Embryonic facial prominence (tissue), 1 donor: ENCODE measurements around the gene CELSR2.

ENCODE experiments used
- DNase-seq: peaks from one replicate; pipeline ENCODE4 v3.0.0-alpha.2; 2016; ENCODE audit errors: extremely low spot score

The CELSR2 gene

DNA sequence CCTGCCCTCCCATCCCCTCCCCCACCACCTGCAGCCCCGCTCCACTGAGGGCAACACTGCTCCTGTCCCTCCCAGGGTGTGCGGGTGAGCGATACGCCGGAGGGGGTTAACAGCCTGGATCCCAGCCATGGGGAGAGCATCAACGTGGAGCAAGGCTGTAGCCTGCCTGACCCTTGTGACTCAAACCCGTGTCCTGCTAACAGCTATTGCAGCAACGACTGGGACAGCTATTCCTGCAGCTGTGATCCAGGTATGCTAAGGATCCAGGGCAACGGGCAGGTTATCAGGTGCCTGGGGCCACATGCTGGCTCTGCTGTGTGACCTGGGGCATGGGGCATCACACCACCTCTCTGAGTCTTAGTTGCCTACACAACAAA lies 15.0 kb downstream of the CELSR2 start:
- DNase-seq = no peak

DNA sequence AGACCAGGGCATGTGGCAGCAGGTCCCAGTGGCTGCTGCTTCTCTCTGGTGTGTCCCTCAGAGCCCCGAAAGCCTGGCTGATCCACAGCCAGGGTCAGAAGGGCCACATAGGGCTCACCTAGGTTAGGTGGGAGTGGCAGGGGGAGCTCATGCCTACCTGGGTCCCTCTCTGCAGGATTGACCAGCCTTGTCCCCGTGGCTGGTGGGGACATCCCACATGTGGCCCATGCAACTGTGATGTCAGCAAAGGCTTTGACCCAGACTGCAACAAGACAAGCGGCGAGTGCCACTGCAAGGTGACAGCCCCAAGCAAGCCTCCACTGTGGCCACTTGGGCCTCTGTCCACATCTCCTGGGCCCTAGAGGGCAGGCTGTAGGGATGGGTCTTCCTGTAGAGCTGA lies 15.7 kb downstream of the CELSR2 start:
- no peak for DNase-seq

DNA sequence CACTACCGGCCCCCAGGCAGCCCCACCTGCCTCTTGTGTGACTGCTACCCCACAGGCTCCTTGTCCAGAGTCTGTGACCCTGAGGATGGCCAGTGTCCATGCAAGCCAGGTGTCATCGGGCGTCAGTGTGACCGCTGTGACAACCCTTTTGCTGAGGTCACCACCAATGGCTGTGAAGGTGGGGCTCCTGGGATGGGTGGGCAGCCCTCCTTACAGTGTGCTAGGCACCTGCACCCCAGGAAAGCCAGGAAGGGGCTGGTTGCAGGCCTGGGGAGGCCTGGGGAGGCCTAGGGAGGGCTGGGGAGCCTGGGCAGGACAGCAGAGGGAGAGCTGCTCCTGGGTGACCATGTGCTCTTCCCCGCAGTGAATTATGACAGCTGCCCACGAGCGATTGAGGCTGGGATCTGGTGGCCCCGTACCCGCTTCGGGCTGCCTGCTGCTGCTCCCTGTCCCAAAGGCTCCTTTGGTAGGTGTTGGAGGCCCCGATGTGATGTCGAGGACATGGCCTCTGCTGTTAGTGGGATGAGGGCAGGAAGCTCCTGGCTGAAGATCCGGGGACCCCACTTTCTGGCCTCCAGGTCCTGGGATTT lies 16.5 kb downstream of the CELSR2 start:
- no peak for DNase-seq

DNA sequence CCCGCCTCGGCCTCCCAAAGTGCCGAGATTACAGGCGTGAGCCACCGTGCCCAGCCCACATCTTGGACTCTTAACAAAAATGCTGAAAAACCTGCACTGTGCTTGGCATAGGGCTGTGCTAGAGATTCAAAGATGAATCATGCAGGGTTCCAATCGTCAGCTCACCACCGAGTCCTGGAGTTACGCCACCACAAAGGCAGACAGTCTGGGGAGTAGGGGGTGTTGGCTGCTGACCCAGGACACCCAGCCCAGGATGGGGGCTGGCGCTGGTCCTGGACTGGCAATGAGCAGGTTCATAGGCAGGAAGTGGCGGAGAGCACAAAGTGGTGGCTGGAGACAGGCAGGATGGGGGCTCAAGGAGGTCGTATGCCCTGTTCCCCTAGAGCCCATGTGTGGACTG lies 17.6 kb downstream of the CELSR2 start:
- DNase-seq = no peak

DNA sequence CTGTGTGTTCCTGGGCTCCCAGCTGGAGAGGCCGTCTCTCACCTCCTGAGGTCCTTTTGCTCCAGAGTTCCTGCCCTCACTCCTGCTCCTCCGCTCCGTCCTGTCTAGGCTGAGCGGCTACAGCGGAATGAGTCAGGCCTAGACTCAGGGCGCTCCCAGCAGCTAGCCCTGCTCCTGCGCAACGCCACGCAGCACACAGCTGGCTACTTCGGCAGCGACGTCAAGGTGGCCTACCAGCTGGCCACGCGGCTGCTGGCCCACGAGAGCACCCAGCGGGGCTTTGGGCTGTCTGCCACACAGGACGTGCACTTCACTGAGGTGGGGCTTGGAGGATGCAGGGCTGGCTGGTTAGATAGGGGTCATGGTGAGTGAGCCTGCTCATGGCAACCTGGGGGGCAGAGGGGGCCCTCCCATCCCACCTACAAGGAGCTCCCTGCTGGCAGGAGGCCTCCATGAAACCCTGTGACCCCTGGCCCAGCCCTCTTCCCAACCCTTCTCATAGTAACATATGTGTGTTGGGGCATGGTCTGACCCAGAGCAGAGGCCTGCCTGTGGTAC lies 18.5 kb downstream of the CELSR2 start:
- DNase-seq = no peak

DNA sequence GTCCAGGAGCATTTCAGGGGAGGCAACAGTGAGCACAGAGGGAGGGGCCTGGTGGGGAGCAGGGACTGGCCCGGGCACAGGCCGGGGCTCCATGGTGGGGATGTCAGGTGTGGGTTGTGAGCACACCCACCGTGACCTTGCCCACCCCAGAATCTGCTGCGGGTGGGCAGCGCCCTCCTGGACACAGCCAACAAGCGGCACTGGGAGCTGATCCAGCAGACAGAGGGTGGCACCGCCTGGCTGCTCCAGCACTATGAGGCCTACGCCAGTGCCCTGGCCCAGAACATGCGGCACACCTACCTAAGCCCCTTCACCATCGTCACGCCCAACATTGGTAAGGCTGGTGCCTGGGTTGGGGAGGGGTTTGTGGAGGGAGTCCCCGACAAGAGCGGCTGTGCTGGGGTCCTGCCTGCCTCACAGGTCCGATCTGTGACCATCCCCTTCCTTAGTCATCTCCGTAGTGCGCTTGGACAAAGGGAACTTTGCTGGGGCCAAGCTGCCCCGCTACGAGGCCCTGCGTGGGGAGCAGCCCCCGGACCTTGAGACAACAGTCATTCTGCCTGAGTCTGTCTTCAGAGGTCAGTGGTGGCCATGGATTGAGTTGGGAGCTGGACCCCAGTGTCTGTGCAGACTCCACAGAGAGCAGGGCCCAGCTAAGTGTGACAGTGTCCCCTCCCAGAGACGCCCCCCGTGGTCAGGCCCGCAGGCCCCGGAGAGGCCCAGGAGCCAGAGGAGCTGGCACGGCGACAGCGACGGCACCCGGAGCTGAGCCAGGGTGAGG lies 19.3 kb downstream of the CELSR2 start:
- DNase-seq = no peak

DNA sequence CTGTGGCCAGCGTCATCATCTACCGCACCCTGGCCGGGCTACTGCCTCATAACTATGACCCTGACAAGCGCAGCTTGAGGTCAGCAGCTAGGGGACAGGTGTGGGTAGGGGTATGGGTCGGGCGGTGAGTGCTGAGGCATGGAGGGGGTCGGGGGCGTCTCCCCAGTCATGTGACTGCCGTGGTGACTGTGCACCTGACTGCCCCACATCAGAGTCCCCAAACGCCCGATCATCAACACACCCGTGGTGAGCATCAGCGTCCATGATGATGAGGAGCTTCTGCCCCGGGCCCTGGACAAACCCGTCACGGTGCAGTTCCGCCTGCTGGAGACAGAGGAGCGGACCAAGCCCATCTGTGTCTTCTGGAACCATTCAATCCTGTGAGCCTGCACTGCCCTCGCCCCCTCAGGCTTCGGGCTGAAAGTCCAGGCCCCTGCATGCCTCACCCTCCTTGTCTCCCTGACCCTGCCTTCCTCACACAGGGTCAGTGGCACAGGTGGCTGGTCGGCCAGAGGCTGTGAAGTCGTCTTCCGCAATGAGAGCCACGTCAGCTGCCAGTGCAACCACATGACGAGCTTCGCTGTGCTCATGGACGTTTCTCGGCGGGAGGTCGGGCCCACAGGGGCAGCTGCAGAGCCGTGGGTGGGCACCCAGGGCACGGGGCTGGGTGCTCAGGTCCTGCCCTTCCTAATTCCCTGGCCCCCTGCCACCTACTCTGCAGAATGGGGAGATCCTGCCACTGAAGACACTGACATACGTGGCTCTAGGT lies 20.1 kb downstream of the CELSR2 start:
- DNase-seq = no peak

DNA sequence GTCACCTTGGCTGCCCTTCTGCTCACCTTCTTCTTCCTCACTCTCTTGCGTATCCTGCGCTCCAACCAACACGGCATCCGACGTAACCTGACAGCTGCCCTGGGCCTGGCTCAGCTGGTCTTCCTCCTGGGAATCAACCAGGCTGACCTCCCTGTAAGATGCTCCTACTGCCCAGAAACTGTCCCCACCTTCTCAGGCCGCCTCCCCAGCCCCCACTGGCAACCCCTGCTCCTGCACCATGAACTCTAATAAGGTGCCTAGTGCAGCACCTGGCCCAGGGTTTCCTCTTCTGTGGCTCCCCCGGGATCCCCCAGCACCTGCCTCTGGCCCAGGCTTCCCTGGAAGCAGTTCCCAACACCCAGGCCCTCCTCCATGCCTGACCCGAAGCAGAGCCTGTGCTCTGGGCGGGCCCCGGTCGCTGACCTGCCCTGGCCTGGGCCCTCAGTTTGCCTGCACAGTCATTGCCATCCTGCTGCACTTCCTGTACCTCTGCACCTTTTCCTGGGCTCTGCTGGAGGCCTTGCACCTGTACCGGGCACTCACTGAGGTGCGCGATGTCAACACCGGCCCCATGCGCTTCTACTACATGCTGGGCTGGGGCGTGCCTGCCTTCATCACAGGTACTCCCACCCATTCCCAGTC lies 20.8 kb downstream of the CELSR2 start:
- no peak for DNase-seq

DNA sequence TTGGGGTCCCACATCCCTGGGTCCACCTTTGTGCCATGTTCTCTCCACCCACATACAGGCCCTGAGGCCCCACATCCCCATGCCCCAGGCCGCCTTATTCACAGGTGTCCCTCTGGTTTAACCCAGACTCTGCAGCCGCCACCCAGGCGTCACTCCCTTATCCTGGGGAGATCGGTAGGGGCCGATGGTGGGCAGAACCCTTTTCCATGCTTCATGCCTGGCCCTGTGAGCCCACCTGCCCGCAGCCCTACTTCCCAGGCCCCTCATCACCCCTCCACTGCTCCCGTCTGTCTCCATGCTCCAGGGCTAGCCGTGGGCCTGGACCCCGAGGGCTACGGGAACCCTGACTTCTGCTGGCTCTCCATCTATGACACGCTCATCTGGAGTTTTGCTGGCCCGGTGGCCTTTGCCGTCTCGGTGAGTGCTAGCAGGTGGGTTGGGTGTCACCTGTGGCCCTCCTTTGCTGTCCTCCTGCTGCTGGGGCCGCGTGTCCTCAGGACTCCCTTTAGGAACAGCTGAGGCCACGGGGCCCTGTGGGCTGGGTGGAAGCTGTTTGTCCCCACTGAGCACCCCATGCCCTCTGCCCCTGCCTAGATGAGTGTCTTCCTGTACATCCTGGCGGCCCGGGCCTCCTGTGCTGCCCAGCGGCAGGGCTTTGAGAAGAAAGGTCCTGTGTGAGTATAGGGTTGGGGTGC lies 21.4 kb downstream of the CELSR2 start:
- no peak for DNase-seq

DNA sequence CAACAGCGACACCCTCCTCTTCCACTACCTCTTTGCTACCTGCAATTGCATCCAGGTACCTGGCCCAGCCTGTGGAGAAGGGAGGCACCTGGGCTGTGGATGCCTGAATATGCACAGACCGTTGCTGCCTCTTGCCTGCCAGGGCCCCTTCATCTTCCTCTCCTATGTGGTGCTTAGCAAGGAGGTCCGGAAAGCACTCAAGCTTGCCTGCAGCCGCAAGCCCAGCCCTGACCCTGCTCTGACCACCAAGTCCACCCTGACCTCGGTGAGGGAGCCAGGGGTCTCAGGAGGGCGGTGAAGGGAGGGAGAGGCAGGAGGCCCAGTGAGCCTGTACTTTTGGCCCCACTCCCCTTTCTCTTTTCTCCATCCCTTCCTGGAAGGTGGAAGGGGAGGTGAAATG lies 22.1 kb downstream of the CELSR2 start:
- DNase-seq = no peak

DNA sequence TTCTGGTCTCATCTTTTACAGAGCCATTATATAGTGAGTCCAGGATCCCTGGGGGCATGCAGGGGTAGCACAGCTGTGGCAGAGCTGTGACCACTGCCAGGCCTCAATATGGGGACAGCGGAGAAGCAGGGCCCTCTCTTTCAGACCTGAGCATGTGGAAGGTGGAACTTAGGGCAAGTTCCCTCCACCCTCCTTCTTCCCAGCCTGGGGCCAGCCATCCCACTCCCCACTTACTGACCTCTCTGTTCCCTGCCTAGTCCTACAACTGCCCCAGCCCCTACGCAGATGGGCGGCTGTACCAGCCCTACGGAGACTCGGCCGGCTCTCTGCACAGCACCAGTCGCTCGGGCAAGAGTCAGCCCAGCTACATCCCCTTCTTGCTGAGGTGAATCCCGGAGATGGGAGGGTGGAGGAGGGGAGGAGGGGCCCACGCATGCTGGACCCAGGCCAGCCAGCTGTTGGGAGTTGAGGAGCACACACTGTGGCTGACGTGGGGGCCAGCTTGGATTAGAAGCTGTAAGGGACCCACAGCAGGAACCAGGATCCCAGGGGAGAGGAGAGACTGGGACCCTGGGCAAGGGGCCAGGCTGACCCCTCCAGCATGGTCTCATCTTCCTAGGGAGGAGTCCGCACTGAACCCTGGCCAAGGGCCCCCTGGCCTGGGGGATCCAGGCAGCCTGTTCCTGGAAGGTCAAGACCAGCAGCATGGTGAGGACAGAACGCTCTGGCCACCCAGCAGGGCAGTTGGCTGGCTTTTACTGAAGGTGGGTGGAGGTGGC lies 22.9 kb downstream of the CELSR2 start:
- no peak for DNase-seq

DNA sequence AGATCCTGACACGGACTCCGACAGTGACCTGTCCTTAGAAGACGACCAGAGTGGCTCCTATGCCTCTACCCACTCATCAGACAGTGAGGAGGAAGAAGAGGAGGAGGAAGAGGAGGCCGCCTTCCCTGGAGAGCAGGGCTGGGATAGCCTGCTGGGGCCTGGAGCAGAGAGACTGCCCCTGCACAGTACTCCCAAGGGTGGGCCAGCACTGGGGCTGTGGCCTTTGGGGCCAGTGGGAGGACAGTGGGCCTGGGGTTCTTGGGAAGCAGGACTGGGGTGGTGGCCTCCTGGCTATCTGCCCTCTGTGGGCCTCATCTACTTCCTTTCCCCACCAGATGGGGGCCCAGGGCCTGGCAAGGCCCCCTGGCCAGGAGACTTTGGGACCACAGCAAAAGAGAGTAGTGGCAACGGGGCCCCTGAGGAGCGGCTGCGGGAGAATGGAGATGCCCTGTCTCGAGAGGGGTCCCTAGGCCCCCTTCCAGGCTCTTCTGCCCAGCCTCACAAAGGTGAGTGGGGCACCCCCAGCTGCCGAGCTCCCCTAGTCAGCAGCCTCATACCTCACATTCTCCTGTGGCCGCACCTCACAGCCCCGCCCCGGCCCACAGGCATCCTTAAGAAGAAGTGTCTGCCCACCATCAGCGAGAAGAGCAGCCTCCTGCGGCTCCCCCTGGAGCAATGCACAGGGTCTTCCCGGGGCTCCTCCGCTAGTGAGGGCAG lies 23.6 kb downstream of the CELSR2 start:
- no peak for DNase-seq

DNA sequence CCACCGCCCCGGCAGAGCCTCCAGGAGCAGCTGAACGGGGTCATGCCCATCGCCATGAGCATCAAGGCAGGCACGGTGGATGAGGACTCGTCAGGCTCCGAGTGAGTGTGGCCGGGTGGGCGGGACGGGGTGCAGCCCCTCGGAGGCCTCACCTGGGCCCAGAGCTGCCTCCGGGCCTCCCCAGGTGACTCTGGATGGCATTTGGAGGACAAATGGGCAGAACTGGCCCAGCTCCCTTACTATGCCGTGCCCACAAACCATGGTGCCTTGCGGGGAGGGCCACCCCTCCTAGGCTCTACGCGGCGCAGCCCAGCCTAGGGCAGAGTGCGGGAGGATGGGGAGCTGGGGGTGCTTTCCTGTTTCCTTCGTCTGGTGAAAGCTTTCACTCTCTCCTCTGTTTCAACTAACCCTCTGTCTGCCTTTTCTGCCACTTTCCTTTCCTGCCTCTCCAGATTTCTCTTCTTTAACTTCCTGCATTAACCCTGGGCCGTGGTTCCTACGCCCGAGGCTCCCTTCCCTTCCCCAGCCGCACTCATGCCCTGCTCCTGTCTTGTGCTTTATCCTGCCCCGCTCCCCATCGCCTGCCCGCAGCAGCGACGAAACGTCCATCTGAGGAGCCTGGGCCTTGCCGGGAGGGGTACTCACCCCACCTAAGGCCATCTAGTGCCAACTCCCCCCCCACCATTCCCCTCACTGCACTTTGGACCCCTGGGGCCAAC lies 24.4 kb downstream of the CELSR2 start:
- no peak for DNase-seq

DNA sequence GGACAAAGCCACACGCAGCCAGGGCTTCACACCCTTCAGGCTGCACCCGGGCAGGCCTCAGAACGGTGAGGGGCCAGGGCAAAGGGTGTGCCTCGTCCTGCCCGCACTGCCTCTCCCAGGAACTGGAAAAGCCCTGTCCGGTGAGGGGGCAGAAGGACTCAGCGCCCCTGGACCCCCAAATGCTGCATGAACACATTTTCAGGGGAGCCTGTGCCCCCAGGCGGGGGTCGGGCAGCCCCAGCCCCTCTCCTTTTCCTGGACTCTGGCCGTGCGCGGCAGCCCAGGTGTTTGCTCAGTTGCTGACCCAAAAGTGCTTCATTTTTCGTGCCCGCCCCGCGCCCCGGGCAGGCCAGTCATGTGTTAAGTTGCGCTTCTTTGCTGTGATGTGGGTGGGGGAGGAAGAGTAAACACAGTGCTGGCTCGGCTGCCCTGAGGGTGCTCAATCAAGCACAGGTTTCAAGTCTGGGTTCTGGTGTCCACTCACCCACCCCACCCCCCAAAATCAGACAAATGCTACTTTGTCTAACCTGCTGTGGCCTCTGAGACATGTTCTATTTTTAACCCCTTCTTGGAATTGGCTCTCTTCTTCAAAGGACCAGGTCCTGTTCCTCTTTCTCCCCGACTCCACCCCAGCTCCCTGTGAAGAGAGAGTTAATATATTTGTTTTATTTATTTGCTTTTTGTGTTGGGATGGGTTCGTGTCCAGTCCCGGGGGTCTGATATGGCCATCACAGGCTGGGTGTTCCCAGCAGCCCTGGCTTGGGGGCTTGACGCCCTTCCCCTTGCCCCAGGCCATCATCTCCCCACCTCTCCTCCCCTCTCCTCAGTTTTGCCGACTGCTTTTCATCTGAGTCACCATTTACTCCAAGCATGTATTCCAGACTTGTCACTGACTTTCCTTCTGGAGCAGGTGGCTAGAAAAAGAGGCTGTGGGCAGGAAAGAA lies 25.5 kb downstream of the CELSR2 start:
- DNase-seq = no peak

DNA sequence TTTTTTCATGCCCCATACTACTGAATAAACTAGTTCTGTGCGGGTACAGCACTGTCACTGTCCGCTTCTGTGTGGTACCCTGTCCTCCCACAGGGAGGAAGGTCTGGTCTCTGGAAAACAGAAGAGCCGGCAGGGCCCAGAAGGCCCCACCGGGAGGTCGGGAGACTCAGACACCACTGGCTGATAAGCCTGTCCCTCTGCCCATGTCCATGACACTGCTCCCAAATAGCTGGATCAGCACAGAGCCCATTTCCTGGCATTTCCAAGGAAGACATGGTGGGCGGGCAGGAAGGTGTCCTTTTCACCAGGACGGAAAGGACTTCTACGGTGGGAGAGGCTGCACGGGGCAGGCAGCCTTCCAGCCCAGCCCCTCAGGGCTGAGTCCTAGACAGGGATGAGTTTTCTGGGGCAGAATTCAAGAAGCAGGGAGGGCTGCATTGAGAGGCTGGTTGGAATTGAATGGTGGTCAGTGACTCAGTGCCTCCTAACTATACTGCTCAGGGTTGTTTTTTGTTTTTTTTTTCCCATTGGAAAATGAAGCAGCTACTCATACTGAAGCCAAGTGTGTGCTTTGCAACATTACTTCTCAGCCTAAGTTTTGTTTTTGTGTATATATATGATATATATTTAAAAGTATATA lies 26.5 kb downstream of the CELSR2 start:
- DNase-seq = no peak

DNA sequence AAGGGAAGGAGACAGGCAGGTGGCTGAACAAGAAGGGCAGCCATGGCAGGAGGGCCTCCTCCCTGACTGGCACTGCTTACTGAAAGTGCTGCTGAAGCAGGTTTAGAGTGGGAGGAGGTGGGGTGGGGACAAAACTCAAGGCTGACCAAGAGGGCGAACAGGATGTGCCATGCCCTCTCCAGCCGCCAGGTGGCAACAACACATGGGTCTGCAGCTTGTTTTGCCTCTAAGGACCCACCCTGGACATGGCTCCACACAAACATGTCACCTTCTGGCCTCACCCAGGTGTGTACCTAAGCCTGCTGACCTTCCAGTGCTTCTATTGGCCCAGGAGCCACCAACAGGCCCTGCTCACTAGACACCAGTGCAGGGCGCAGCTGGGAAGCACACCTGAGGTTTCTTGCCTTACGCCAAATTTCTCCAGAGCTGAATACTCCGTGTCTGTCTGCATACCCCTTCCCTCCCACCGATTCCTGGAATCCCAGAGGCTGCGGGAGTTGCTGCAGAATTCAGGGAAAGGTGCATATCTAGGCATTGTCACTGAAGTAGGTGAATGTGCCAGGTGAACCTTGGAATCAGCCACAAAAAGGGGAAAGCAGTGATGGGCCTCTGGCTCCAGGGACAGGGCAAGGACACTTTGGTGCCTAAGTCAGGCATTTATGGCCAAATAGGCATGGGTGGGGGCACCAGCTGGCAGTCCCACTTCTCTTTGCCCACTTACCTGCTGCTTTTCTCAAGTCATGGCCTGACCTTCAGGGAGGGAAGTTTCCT lies 28.3 kb downstream of the CELSR2 start:
- no peak for DNase-seq
